IMR-90 (cell line): ENCODE results near the gene FTO. TPM values are rescaled to one million over a fixed set of nuclear protein-coding genes. Genes with fewer than 3 reads are reported as not detected.

Source experiments
- ATAC-seq: fragments of 200-7000 bp; cut with Tn5 transposase; 2 replicates; pipeline ENCODE4 v1.9.1; 2020; ENCODE audit warnings: low read depth, mild to moderate bottlenecking, moderate library complexity
- BruUV-seq: library from RNA; stranded (reverse); fragments of 400-500 nt; replicated peaks from 2 replicates; lab custom pipeline; 2021; lab: Mats Ljungman, UMichigan
- CTCF ChIA-PET: fragments of 300-600 bp; formaldehyde crosslinking; extraction: SDS; loops from one replicate; lab custom pipeline; 2021; ENCODE audit warnings: antibody characterized with exemption; lab: Yijun Ruan, JAX
- POLR2A ChIA-PET: fragments of 300-600 bp; sonication (Branson Sonifier 250); formaldehyde crosslinking; loops from one replicate; lab custom pipeline; 2022; ENCODE audit warnings: antibody characterized with exemption; ENCODE audit not compliant: unreplicated experiment; lab: Charles Lee
- DNase-seq: peaks from one replicate; pipeline ENCODE4 v3.0.0; 2013
- H2AFZ ChIP-seq: replicated peaks from 2 replicates; pipeline ENCODE3; 2013; ENCODE audit warnings: low read length, mild to moderate bottlenecking; ENCODE audit not compliant: poor library complexity
- H2AK5ac ChIP-seq: 2 replicates; pipeline ENCODE4 v1.6.1; 2013; ENCODE audit warnings: low read depth, low read length, inconsistent platforms
- H2AK9ac ChIP-seq: replicated peaks from 2 replicates; pipeline ENCODE3; 2013; ENCODE audit warnings: mild to moderate bottlenecking, low read depth, low read length, moderate library complexity; ENCODE audit not compliant: poor library complexity
- H2BK120ac ChIP-seq: 2 replicates; pipeline ENCODE4 v1.6.1; 2013; ENCODE audit warnings: low read depth, low read length, inconsistent platforms
- H2BK15ac ChIP-seq: 3 replicates; pipeline ENCODE4 v1.6.1; 2013; ENCODE audit warnings: low read depth, low read length, inconsistent platforms
- H2BK20ac ChIP-seq: 2 replicates; pipeline ENCODE4 v1.6.1; 2013; ENCODE audit warnings: low read depth, mild to moderate bottlenecking, inconsistent platforms, low read length, moderate library complexity
- H2BK5ac ChIP-seq: 2 replicates; pipeline ENCODE4 v1.6.1; 2013; ENCODE audit warnings: mild to moderate bottlenecking, low read depth, low read length, inconsistent platforms; ENCODE audit not compliant: poor library complexity, severe bottlenecking
- H3K14ac ChIP-seq: replicated peaks from 2 replicates; pipeline ENCODE4 v1.6.1; 2013; ENCODE audit warnings: low read depth, low read length, inconsistent platforms
- H3K18ac ChIP-seq: 2 replicates; pipeline ENCODE4 v1.6.1; 2013; ENCODE audit warnings: low read depth, low read length, control low read depth
- H3K23ac ChIP-seq: 2 replicates; pipeline ENCODE4 v1.6.1; 2013; ENCODE audit warnings: low read depth, low read length, inconsistent platforms
- H3K27ac ChIP-seq: 2 replicates; pipeline ENCODE4 v1.5.1; 2013; ENCODE audit warnings: mild to moderate bottlenecking, control low read depth, low read length; ENCODE audit not compliant: insufficient read depth
- H3K27me3 ChIP-seq: 2 replicates; pipeline ENCODE4 v1.6.1; 2013; ENCODE audit warnings: low read length; ENCODE audit not compliant: control insufficient read depth, insufficient read depth
- H3K36me3 ChIP-seq: 2 replicates; pipeline ENCODE4 v1.6.1; 2013; ENCODE audit warnings: low read length, mixed read lengths; ENCODE audit not compliant: control insufficient read depth, insufficient read depth
- H3K4ac ChIP-seq: 2 replicates; pipeline ENCODE4 v1.6.1; 2013; ENCODE audit warnings: low read depth, low read length, inconsistent platforms
- H3K4me1 ChIP-seq: 2 replicates; pipeline ENCODE4 v1.6.1; 2013; ENCODE audit warnings: low read length, mixed read lengths; ENCODE audit not compliant: control insufficient read depth, insufficient read depth
- H3K4me2 ChIP-seq: 2 replicates; pipeline ENCODE4 v1.6.1; 2013; ENCODE audit warnings: low read depth, mild to moderate bottlenecking, control low read depth, low read length, moderate library complexity
- H3K4me3 ChIP-seq: 2 replicates; pipeline ENCODE4 v1.5.1; 2013; ENCODE audit warnings: low read depth, mild to moderate bottlenecking, control low read depth, low read length, moderate library complexity; ENCODE audit not compliant: insufficient read depth
- H3K56ac ChIP-seq: 2 replicates; pipeline ENCODE4 v1.6.1; 2013; ENCODE audit warnings: low read length, inconsistent platforms; ENCODE audit not compliant: insufficient read depth; ENCODE audit errors: extremely low read depth
- H3K79me1 ChIP-seq, 2 experiments: 2 replicates each; pipeline ENCODE4 v1.6.1; 2013; ENCODE audit warnings: low read length in 2 of 2, inconsistent platforms in 1 of 2, low read depth in 1 of 2
- H3K9ac ChIP-seq: 2 replicates; pipeline ENCODE4 v1.6.1; 2013; ENCODE audit warnings: low read depth, low read length, control low read depth
- H3K9me1 ChIP-seq: 2 replicates; pipeline ENCODE4 v1.6.1; 2013; ENCODE audit warnings: low read length, inconsistent platforms; ENCODE audit not compliant: insufficient read depth
- H3K9me3 ChIP-seq: 2 replicates; pipeline ENCODE4 v1.6.1; 2013; ENCODE audit warnings: low read length; ENCODE audit not compliant: control insufficient read depth, insufficient read depth
- H4K20me1 ChIP-seq: 2 replicates; pipeline ENCODE4 v1.6.1; 2013; ENCODE audit warnings: low read length, inconsistent platforms; ENCODE audit not compliant: insufficient read depth
- H4K5ac ChIP-seq: 2 replicates; pipeline ENCODE4 v1.6.1; 2013; ENCODE audit warnings: mild to moderate bottlenecking, low read depth, low read length, control low read depth
- H4K8ac ChIP-seq, 2 experiments: 2 replicates each; pipeline ENCODE4 v1.6.1; 2013; ENCODE audit warnings: low read depth in 2 of 2, low read length in 2 of 2, control low read depth in 1 of 2, inconsistent platforms in 1 of 2
- H4K91ac ChIP-seq: 2 replicates; pipeline ENCODE4 v1.6.1; 2013; ENCODE audit warnings: low read depth, low read length, inconsistent platforms; ENCODE audit not compliant: insufficient read depth
- CEBPB ChIP-seq: IDR thresholded peaks from 2 replicates; pipeline ENCODE4 v1.6.1; 2012; ENCODE audit warnings: low read depth, low read length, improper control_type of control experiment
- FOS ChIP-seq: fragments of 150-350 bp; IDR thresholded peaks from 2 replicates; pipeline ENCODE4 v1.6.1; 2016; ENCODE audit warnings: low read depth, low read length
- MAFK ChIP-seq: IDR thresholded peaks from 2 replicates; pipeline ENCODE4 v1.6.1; 2012; ENCODE audit warnings: low read depth, low read length, improper control_type of control experiment
- NFE2L2 ChIP-seq: fragments of 150-350 bp; IDR thresholded peaks from 2 replicates; pipeline ENCODE4 v1.6.1; 2016; ENCODE audit warnings: low read depth, mild to moderate bottlenecking, low read length
- RAD21 ChIP-seq: IDR thresholded peaks from 2 replicates; pipeline ENCODE4 v1.6.1; 2012; ENCODE audit warnings: low read length, improper control_type of control experiment
- RCOR1 ChIP-seq: IDR thresholded peaks from 2 replicates; pipeline ENCODE4 v1.6.1; 2012; ENCODE audit warnings: mild to moderate bottlenecking, low read length, improper control_type of control experiment; ENCODE audit not compliant: insufficient replicate concordance
- USF2 ChIP-seq: fragments of 150-350 bp; IDR thresholded peaks from 2 replicates; pipeline ENCODE4 v1.6.1; 2017; ENCODE audit warnings: mild to moderate bottlenecking, antibody characterized with exemption, low read length, low read depth
- WGBS, 2 experiments: methylation state at CpG; one replicate each; pipeline versions ENCODE4 v1.1.5 to v1.1.7; 2013; ENCODE audit warnings: missing lambda C conversion rate in 2 of 2; ENCODE audit not compliant: insufficient read length in 1 of 2; ENCODE audit errors: extremely low coverage in 2 of 2; 5-methylcytosine and 5-hydroxymethylcytosine counted together
- dilution Hi-C: fragments of 300-500 bp; cut with HindIII; formaldehyde crosslinking; loops from one replicate; pipeline ENCODE4 v1.14.3; 2018; ENCODE audit warnings: low sequenced_read_pairs; ENCODE audit not compliant: unreplicated experiment
- in situ Hi-C: fragments of 300-500 bp; cut with MboI; formaldehyde crosslinking; loops from 3 replicates; pipeline ENCODE4 v1.14.3; 2019; ENCODE audit warnings: low sequenced_read_pairs, inconsistent platforms, mixed read lengths
- intact Hi-C: fragments of 100-400 bp; cut with micrococcal nuclease; formaldehyde crosslinking; loops from 2 replicates; pipeline ENCODE4 v1.10.0; 2022
- polyA plus RNA-seq, 3 experiments: library from polyadenylated mRNA; depleted of rRNA; stranded (reverse); fragments of >200 nt; gene quantifications; 2 replicates each; pipeline ENCODE4 v1.2.3, GENCODE V29; 2012; ENCODE audit warnings: low replicate concordance in 1 of 3
- total RNA-seq: library from RNA; depleted of rRNA; stranded (reverse); fragments of >200 nt; gene quantifications from 2 replicates; pipeline ENCODE4 v1.2.3, GENCODE V29; 2012
- TF ChIP-seq, protein P1 (sequence below): fragments of 150-350 bp; IDR thresholded peaks from 2 replicates; pipeline ENCODE4 v1.6.1; 2016; ENCODE audit warnings: low read depth, mild to moderate bottlenecking, low read length, moderate library complexity, borderline replicate concordance

Gene FTO
- total and polyA plus RNA-seq, 2 of the 4 experiments (the other 2 are of a cell fraction): 70.3 to 132 TPM

GRCh38 chr16:53721017-53721416, 17.1 kb downstream of the FTO start:
- in situ Hi-C loops (no loop called here), intact Hi-C loops (no loop called here), dilution Hi-C loops (no loop called here)
- Histone ChIP-seq H3K9me3 (no peaks in the 10 kb centered on the region), H3K9me1 (no peaks in the 10 kb centered on the region), H4K91ac (no peak overlapping the region), H4K8ac (no peak overlapping the region), H2BK120ac (no peak overlapping the region), H2AK9ac (no peak overlapping the region), H4K5ac (no peak overlapping the region), H3K23ac (no peak overlapping the region), H3K79me1 (peaks cover 3 to 19% of the 10 kb centered on the region in 2 experiments; a peak in 3 of 4 replicates), H3K4me1 (0 out of 2 replicates have a peak, but pooled peaks cover under 1% of the 10 kb centered on the region), H3K14ac (no peak overlapping the region), H2BK15ac (no peak overlapping the region), H2AK5ac (no peak overlapping the region), H3K36me3 (0 out of 2 replicates have a peak, but pooled peaks cover 2% of the 10 kb centered on the region), H3K4ac (no peak overlapping the region), H3K4me2 (no peak overlapping the region), H2BK20ac (no peak overlapping the region), H3K56ac (no peak overlapping the region), H3K27me3 (no peaks in the 10 kb centered on the region), H4K20me1 (peaks cover 4% of the 10 kb centered on the region), H2AFZ (no peak overlapping the region), H3K18ac (no peak overlapping the region), H3K4me3 (no peak overlapping the region), H2BK5ac (no peak overlapping the region), H3K27ac (no peak overlapping the region), H3K9ac (no peak overlapping the region)
- ChIA-PET CTCF (interaction anchor here (0.6 kb wide), 1 partner anchor 1779 kb away, joined by 3 read pairs; no protein-coding TSS in a partner anchor), POLR2A (no interaction called here)
- BruUV-seq: no TSS peak
- TF ChIP-seq NFE2L2 (no peak), RAD21 (no peak), MAFK (no peak), CEBPB (no peak), USF2 (no peak), FOS (no peak), RCOR1 (no peak)
- TF ChIP-seq, protein P1, sequence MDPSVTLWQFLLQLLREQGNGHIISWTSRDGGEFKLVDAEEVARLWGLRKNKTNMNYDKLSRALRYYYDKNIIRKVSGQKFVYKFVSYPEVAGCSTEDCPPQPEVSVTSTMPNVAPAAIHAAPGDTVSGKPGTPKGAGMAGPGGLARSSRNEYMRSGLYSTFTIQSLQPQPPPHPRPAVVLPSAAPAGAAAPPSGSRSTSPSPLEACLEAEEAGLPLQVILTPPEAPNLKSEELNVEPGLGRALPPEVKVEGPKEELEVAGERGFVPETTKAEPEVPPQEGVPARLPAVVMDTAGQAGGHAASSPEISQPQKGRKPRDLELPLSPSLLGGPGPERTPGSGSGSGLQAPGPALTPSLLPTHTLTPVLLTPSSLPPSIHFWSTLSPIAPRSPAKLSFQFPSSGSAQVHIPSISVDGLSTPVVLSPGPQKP: no peak
- no CpG with 5 or more reads among the region's 5 CpGs for WGBS, 2 experiments
- DNase-seq (no peak), ATAC-seq (no peak)
